ENCODE measurements around the gene POGK. TPM values are rescaled to one million over a fixed set of nuclear protein-coding genes. Genes with fewer than 3 reads are reported as not detected.

The POGK gene
- total RNA-seq, 1 donor from 2014 or later, result 58.2 TPM

DNA sequence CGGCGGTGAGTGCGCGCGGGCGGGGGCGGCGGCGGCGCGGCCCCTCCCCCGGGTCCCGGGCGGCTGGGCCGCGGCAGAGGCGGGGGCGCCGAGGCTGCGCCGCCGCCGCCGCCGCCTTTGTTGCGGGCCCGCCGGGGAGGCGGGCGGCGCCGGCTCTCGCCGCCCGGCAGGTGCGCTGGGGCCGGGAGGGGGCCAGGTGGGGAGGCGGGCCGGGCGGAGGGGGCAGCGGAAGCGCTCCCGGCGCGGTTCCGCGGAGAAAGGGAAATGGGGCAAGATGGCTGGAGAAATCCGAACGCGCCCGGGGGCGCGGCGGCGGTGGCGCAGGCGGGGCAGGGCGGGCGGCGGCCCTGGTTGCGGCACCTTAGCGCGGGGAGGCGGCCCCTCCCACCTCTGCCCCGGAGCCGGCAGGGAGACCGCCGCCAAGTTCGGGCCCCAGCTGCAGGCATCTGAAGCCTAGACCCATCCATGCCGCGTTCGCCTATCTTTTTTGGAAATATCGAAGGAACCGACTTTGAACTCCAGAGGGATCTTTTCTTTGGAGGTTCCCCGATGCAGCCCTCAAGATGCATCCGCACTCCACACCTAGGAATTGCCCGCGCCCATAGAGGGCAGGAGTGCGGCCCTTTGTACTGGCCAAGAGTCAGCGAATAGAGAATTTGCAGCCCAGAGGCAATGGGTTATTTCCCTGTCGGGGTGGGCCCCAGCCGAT, 479 bp downstream of the POGK start:
- Histone ChIP-seq H3K4me1 (peaks cover 59% of the 10 kb centered on the region), H3K4me3 (peak overlapping the region; percentile 83), H3K27ac (peak overlapping the region; percentile 95), H3K27me3 (ENCODE audit: low read depth) (no peaks in the 10 kb centered on the region), H3K36me3 (peaks cover 39% of the 10 kb centered on the region), H3K9me3 (no peaks in the 10 kb centered on the region)
- DNase-seq (peak; percentile 80), ATAC-seq (peak; percentile 33 to 36)
- TF ChIP-seq, protein P1, sequence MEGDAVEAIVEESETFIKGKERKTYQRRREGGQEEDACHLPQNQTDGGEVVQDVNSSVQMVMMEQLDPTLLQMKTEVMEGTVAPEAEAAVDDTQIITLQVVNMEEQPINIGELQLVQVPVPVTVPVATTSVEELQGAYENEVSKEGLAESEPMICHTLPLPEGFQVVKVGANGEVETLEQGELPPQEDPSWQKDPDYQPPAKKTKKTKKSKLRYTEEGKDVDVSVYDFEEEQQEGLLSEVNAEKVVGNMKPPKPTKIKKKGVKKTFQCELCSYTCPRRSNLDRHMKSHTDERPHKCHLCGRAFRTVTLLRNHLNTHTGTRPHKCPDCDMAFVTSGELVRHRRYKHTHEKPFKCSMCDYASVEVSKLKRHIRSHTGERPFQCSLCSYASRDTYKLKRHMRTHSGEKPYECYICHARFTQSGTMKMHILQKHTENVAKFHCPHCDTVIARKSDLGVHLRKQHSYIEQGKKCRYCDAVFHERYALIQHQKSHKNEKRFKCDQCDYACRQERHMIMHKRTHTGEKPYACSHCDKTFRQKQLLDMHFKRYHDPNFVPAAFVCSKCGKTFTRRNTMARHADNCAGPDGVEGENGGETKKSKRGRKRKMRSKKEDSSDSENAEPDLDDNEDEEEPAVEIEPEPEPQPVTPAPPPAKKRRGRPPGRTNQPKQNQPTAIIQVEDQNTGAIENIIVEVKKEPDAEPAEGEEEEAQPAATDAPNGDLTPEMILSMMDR (IDR thresholded peaks at IDR 0.05), result peak; percentile 29
- intact Hi-C loops (cut with DNase I), result no loop called here

DNA sequence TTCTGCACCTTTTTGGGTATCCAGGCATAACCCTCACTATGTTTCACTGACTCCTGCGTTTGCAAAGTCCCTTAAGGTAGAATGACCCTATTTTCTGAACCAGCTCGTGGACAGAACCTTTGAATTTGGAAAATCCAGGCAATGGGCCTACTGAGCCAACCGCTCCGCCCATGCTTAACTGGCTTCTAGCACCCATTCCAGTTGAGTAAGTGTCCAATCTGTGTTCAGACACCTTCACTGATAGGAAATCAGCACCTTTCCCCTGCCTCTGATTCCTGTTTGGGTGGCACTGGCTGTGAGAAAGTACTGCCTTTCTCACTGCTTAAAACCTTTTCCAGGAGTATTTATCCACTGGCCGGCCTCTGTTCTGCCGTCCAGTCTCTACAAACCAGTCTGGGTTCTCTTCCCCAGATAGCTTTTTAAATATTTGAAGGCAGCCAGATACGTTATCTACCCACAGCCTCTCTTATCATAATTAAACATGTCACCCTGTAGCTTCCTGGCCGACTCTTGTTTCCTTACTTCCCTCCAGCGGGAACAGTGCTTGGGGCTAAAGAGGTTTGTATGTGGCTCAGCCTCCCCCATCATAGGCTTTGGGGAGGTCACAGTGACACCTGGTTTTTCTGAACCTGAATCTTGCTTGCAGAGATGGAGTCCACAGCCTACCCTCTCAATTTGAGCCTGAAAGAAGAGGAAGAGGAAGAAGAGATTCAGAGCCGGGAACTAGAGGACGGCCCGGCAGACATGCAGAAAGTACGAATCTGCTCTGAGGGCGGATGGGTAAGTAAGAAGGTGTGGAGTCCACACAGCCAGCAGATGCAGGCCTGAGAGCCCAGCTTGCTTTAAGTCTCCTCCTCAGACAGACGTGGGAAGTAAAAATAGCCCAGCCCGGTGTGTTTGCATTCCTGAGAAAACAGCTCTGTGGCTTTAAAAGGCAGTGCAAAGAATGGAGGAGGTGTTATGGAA, 1.3 kb downstream of the POGK start:
- H3K4me3 ChIP-seq, result peak overlapping the region; percentile 83
- H3K9me3 ChIP-seq, result no peaks in the 10 kb centered on the region
- H3K27me3 ChIP-seq (ENCODE audit: low read depth), result no peaks in the 10 kb centered on the region
- H3K4me1 ChIP-seq, result peaks cover 60% of the 10 kb centered on the region
- intact Hi-C loops (cut with DNase I), result no loop called here
- DNase-seq (no peak), ATAC-seq (peak; percentile 7 to 17)
- peak overlapping the region; percentile 86 for H3K27ac ChIP-seq
- TF ChIP-seq, protein P1 (IDR thresholded peaks at IDR 0.05), result no peak
- H3K36me3 ChIP-seq, result peaks cover 48% of the 10 kb centered on the region

DNA sequence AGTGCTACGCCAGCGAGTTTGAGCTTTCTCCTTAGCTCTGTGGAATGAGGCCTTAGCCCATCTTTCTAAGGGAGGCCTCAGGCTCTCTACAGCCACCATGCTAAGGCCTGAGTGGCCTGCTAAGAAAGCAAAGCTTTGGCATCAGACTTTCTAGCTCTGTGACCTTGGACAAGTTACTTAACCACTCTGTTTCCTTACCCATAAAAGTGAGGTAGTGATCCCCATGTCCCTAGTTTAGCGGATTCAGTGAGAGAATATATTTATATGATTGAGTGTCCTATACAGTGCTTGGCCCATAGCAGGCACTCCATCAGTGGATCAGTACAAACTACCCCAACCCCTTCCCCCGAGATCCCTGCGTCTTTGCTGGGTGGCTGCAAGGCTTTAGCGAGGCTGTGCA, 4.0 kb downstream of the POGK start:
- intact Hi-C loops (cut with DNase I), result no loop called here
- H3K4me1 ChIP-seq, result peaks cover 56% of the 10 kb centered on the region
- peaks cover 75% of the 10 kb centered on the region for H3K36me3 ChIP-seq
- H3K27me3 ChIP-seq (ENCODE audit: low read depth), result no peaks in the 10 kb centered on the region
- peak overlapping the region; percentile 43 for H3K27ac ChIP-seq
- no peak overlapping the region for H3K4me3 ChIP-seq
- TF ChIP-seq, protein P1 (IDR thresholded peaks at IDR 0.05), result no peak
- no peaks in the 10 kb centered on the region for H3K9me3 ChIP-seq
- no peak for ATAC-seq
- DNase-seq, result no peak

DNA sequence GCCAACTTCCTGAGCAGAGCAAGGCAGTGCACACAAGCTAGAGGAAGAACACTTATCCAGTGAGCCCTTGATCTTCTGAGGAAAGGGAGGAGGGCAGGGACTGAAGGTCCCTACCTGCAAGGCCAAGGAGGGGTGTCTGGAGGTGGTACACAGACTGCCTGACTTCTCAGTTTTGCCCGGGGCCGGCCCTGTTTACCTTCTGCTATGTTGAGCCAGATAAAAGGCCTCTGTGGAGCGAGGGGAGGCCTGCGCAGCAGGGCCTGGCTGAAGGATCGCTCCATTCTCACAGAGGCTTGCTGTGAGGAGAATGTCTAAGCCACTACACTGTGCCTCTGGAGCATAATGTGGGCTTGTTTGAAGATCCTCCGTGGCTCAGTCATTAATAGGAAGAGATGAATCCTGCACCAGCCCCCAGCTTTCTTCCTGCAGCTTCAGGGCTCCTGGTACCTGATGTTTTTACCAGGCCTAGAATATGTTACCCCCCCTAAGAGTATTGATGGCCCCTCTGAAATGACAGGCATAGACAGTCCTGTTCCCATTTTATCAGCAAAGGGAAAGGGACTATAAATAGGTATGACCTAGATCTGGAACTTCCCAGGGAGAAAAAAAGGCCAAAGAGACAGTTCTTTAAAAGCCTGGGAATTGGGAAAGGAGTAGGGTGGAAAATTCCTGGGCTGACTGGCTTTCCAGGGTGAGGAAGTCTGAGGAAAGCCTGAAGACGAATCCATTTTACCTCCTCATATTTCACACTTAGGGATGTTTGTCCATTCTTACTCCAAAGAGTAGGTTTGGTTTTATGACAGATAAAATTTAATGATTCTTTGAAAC, 4.7 kb downstream of the POGK start:
- H3K9me3 ChIP-seq, result no peaks in the 10 kb centered on the region
- ATAC-seq (peak in 1 of 2 donors; percentile 5), DNase-seq (no peak)
- peaks cover 49% of the 10 kb centered on the region for H3K4me1 ChIP-seq
- peaks cover 82% of the 10 kb centered on the region for H3K36me3 ChIP-seq
- no peak overlapping the region for H3K4me3 ChIP-seq
- peak overlapping the region; percentile 43 for H3K27ac ChIP-seq
- TF ChIP-seq, protein P1 (IDR thresholded peaks at IDR 0.05), result no peak
- no peaks in the 10 kb centered on the region for H3K27me3 ChIP-seq (ENCODE audit: low read depth)
- intact Hi-C loops (cut with DNase I), result no loop called here

DNA sequence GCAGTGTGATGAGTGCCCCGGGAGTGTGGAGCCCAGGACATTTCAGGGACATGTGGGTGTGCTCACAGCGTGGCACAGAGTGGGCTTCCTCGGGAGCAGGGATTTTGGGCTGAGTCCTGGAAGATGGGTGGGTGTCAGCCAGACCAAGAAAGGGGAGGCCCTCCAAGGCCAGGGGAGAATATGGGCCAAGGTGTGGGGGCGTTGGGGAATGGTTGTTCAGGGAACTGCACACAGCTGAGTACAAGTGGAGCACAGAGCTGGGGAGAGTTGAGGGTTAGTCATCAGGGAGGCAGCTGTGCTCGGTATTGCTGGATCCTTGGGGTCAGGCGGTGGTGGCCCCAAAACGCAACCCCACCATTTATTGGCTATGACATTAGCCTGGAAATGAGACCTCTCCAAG, 5.5 kb downstream of the POGK start:
- TF ChIP-seq, protein P1 (IDR thresholded peaks at IDR 0.05), result no peak
- intact Hi-C loops (cut with DNase I), result no loop called here
- H3K9me3 ChIP-seq, result no peaks in the 10 kb centered on the region
- no peaks in the 10 kb centered on the region for H3K27me3 ChIP-seq (ENCODE audit: low read depth)
- peak overlapping the region; percentile 43 for H3K27ac ChIP-seq
- ATAC-seq, result no peak
- no peak overlapping the region for H3K4me3 ChIP-seq
- peaks cover 49% of the 10 kb centered on the region for H3K4me1 ChIP-seq
- no peak for DNase-seq
- peaks cover 90% of the 10 kb centered on the region for H3K36me3 ChIP-seq
